ENCODE data around the gene PPP4R4.
A peak's percentile ranks its signal among the peaks of the same experiment; 100 is the strongest.

The PPP4R4 gene

GRCh38 chr14:94173885-94174603, at the start of gene PPP4R4:
Gene PPP4R4, plus strand, starts transcription at chr14:94174322. Its CDS starts 144 bp downstream, at chr14:94174466.
- DNase-seq = peak in 56 of 58 donors; percentile 31 to 92 (median 80)

GRCh38 chr14:94124582-94125377, 49.3 kb upstream of the PPP4R4 start:
- DNase-seq = peak in 2 of 58 donors; percentile 8 to 24

GRCh38 chr14:94125659-94126418, 48.3 kb upstream of the PPP4R4 start:
- no peak for DNase-seq

- no peak for DNase-seq
These were observed 47.8 kb upstream of the PPP4R4 start for GRCh38 chr14:94126419-94126677.

GRCh38 chr14:94126800-94127199, 47.3 kb upstream of the PPP4R4 start:
- no peak for DNase-seq

GRCh38 chr14:94127330-94127729, 46.8 kb upstream of the PPP4R4 start:
- no peak for DNase-seq

GRCh38 chr14:94128216-94128839, 45.8 kb upstream of the PPP4R4 start:
- DNase-seq = no peak

- DNase-seq = peak; percentile 34 to 92 (median 81)
These were observed 44.9 kb upstream of the PPP4R4 start, which contains the start of gene IFI27L2 for GRCh38 chr14:94129111-94129757. Gene IFI27L2, minus strand, starts transcription at chr14:94129604. Its CDS starts 40 bp downstream, at chr14:94129564.

- peak in 13 of 58 donors; percentile 7 to 54 (median 22) for DNase-seq
These were observed 44.2 kb upstream of the PPP4R4 start for GRCh38 chr14:94129758-94130414.

GRCh38 chr14:94132285-94132887, 41.7 kb upstream of the PPP4R4 start:
- peak in 31 of 58 donors; percentile 6 to 77 (median 36) for DNase-seq

GRCh38 chr14:94135476-94135875, 38.6 kb upstream of the PPP4R4 start:
- DNase-seq = no peak

GRCh38 chr14:94136575-94137331, 37.4 kb upstream of the PPP4R4 start:
- peak in 56 of 58 donors; percentile 15 to 95 (median 75) for DNase-seq

- no peak for DNase-seq
These were observed 35.9 kb upstream of the PPP4R4 start for GRCh38 chr14:94138251-94138650.

- DNase-seq = no peak
These were observed 35.1 kb upstream of the PPP4R4 start for GRCh38 chr14:94139006-94139405.

GRCh38 chr14:94139421-94139820, 34.7 kb upstream of the PPP4R4 start:
- no peak for DNase-seq

- DNase-seq = no peak
These were observed 31.9 kb upstream of the PPP4R4 start for GRCh38 chr14:94142247-94142646.

GRCh38 chr14:94142836-94143235, 31.3 kb upstream of the PPP4R4 start:
- DNase-seq = no peak

GRCh38 chr14:94143239-94143638, 30.9 kb upstream of the PPP4R4 start:
- DNase-seq = no peak

- DNase-seq = no peak
These were observed 30.4 kb upstream of the PPP4R4 start for GRCh38 chr14:94143711-94144110.

All from anterior cingulate cortex (tissue), 58 donors.